SK-N-SH (cell line): ENCODE measurements around the gene PTPN4. TPM values are rescaled to one million over a fixed set of nuclear protein-coding genes. Genes with fewer than 3 reads are reported as not detected.

Experiments
- CTCF ChIA-PET: fragments of 300-600, 350-600 bp; formaldehyde crosslinking; extraction: SDS; loops from one replicate; lab custom pipeline; 2021; lab: Yijun Ruan, JAX
- POLR2A ChIA-PET: fragments of 350-600 bp; sonication (Branson Sonifier 250); formaldehyde crosslinking; extraction: SDS; loops from one replicate; lab custom pipeline; 2020; ENCODE audit warnings: antibody characterized with exemption, inconsistent platforms; lab: Yijun Ruan, JAX
- DNase-seq: peaks from one replicate; pipeline ENCODE4 v3.0.0; 2012
- H2AFZ ChIP-seq: fragments of 200-600 bp; sonication (generic); 2 replicates; pipeline ENCODE4 v1.8.1; 2016; ENCODE audit warnings: antibody characterized with exemption, mild to moderate bottlenecking, low read depth
- H3F3A ChIP-seq: fragments of 200-600 bp; sonication (generic); replicated peaks from 2 replicates; pipeline ENCODE3; 2016; ENCODE audit warnings: antibody characterized with exemption, mild to moderate bottlenecking; ENCODE audit not compliant: insufficient read depth
- H3K27ac ChIP-seq, 2 experiments: fragments of 200-500 bp in 1 of 2; fragments of 200-600 bp in 1 of 2; sonication (Bioruptor generic) in 1 of 2; sonication (generic), shearing (Covaris generic) in 1 of 2; 2 replicates each; pipeline versions ENCODE4 v1.5.1 to v1.6.1; 2014 to 2016; ENCODE audit warnings: low read depth in 2 of 2, inconsistent platforms in 1 of 2, low read length in 1 of 2, mild to moderate bottlenecking in 1 of 2, mixed read lengths in 1 of 2
- H3K27me3 ChIP-seq: fragments of 200-600 bp; sonication (generic), shearing (Covaris generic); 2 replicates; pipeline ENCODE4 v1.6.1; 2016; ENCODE audit warnings: mixed run types; ENCODE audit not compliant: insufficient read depth
- H3K36me3 ChIP-seq, 2 experiments: fragments of 200-500 bp in 1 of 2; fragments of 200-600 bp in 1 of 2; sonication (Bioruptor generic) in 1 of 2; sonication (generic) in 1 of 2; replicated peaks in 1 of 2; 2 replicates each; pipeline versions ENCODE3 to v1.5.1; 2014 to 2016; ENCODE audit warnings: low read length in 1 of 2, mild to moderate bottlenecking in 1 of 2; ENCODE audit not compliant: insufficient read depth in 2 of 2, control insufficient read depth in 1 of 2
- H3K4me1 ChIP-seq, 2 experiments: fragments of 200-500 bp in 1 of 2; fragments of 200-600 bp in 1 of 2; sonication (Bioruptor generic) in 1 of 2; sonication (generic), shearing (Covaris generic) in 1 of 2; 2 replicates each; pipeline versions ENCODE4 v1.5.1 to v1.6.1; 2014 to 2016; ENCODE audit warnings: low read depth in 1 of 2, low read length in 1 of 2, mixed run types in 1 of 2; ENCODE audit not compliant: insufficient read depth in 2 of 2, control insufficient read depth in 1 of 2
- H3K4me2 ChIP-seq: fragments of 200-600 bp; sonication (generic), shearing (Covaris generic); 2 replicates; pipeline ENCODE4 v1.6.1; 2017; ENCODE audit warnings: mixed run types
- H3K4me3 ChIP-seq, 2 experiments: fragments of 200-500 bp in 1 of 2; fragments of 200-600 bp in 1 of 2; sonication (Bioruptor generic) in 1 of 2; sonication (generic), shearing (Covaris generic) in 1 of 2; 2 replicates each; pipeline versions ENCODE4 v1.5.1 to v1.8.1; 2014 to 2016; ENCODE audit warnings: low read depth in 2 of 2, inconsistent platforms in 1 of 2, low read length in 1 of 2, mild to moderate bottlenecking in 1 of 2, mixed read lengths in 1 of 2, moderate library complexity in 1 of 2
- H3K79me2 ChIP-seq: fragments of 200-600 bp; sonication (generic); 2 replicates; pipeline ENCODE4 v1.8.1; 2017; ENCODE audit warnings: mild to moderate bottlenecking; ENCODE audit not compliant: insufficient read depth
- H3K9ac ChIP-seq: fragments of 200-600 bp; sonication (generic); 2 replicates; pipeline ENCODE4 v1.6.1; 2017; ENCODE audit warnings: mixed run types
- H3K9me2 ChIP-seq: fragments of 200-600 bp; sonication (generic); 2 replicates; pipeline ENCODE4 v1.6.1; 2017; ENCODE audit warnings: mixed run types
- H3K9me3 ChIP-seq: fragments of 200-600 bp; sonication (generic); 2 replicates; pipeline ENCODE4 v1.6.1; 2017; ENCODE audit warnings: mixed run types, mild to moderate bottlenecking, moderate library complexity
- H4K20me1 ChIP-seq: fragments of 200-600 bp; sonication (generic); 2 replicates; pipeline ENCODE4 v1.6.1; 2017; ENCODE audit warnings: mild to moderate bottlenecking, mixed run types; ENCODE audit not compliant: insufficient read depth
- CHD2 ChIP-seq: fragments of 150-350 bp; IDR thresholded peaks from 2 replicates; pipeline ENCODE4 v1.6.1; 2018; ENCODE audit warnings: low read length; ENCODE audit not compliant: partially characterized antibody
- ELF1 ChIP-seq: IDR thresholded peaks from 2 replicates; pipeline ENCODE4 v1.4.0; 2012
- EP300 ChIP-seq, 2 experiments: IDR thresholded peaks; 2 replicates each; pipeline versions ENCODE4 v1.4.0 to v1.6.1; 2012; ENCODE audit warnings: borderline replicate concordance in 1 of 2, low read depth in 1 of 2, low read length in 1 of 2
- GABPA ChIP-seq: IDR thresholded peaks from 2 replicates; pipeline ENCODE4 v1.4.0; 2012; ENCODE audit warnings: low read depth, mild to moderate bottlenecking
- GATA2 ChIP-seq: sonication (generic); formaldehyde crosslinking; IDR thresholded peaks from 2 replicates; pipeline ENCODE4 v1.5.0; 2020; ENCODE audit warnings: mild to moderate bottlenecking, missing genetic modification reagents
- MEF2A ChIP-seq: IDR thresholded peaks from 2 replicates; pipeline ENCODE4 v1.4.0; 2012; ENCODE audit warnings: low read depth, borderline replicate concordance
- NFIC ChIP-seq: IDR thresholded peaks from 2 replicates; pipeline ENCODE4 v1.4.0; 2012; ENCODE audit warnings: borderline replicate concordance
- NRF1 ChIP-seq: IDR thresholded peaks from 2 replicates; pipeline ENCODE4 v1.6.1; 2012; ENCODE audit warnings: low read depth, mild to moderate bottlenecking, low read length
- PBX3 ChIP-seq: IDR thresholded peaks from 2 replicates; pipeline ENCODE4; 2012
- REST ChIP-seq: IDR thresholded peaks from 2 replicates; pipeline ENCODE4 v1.6.1; 2012; ENCODE audit warnings: mild to moderate bottlenecking, low read depth, low read length, moderate library complexity
- RFX5 ChIP-seq: IDR thresholded peaks from 2 replicates; pipeline ENCODE4 v1.6.1; 2012; ENCODE audit warnings: mild to moderate bottlenecking, improper control_type of control experiment, low read length
- SIN3A ChIP-seq: IDR thresholded peaks from 2 replicates; pipeline ENCODE4 v1.6.1; 2012; ENCODE audit warnings: low read depth, mild to moderate bottlenecking, low read length, moderate library complexity, borderline replicate concordance
- TAF1 ChIP-seq: IDR thresholded peaks from 2 replicates; pipeline ENCODE4 v1.6.1; 2012; ENCODE audit warnings: low read depth, mild to moderate bottlenecking, low read length, moderate library complexity, borderline replicate concordance
- TCF12 ChIP-seq: IDR thresholded peaks from 2 replicates; pipeline ENCODE4 v1.4.0; 2012
- TEAD4 ChIP-seq: IDR thresholded peaks from 2 replicates; pipeline ENCODE4 v1.4.0; 2012; ENCODE audit warnings: mild to moderate bottlenecking, borderline replicate concordance; ENCODE audit not compliant: insufficient read depth
- USF1 ChIP-seq: IDR thresholded peaks from 2 replicates; pipeline ENCODE4 v1.4.0; 2012; ENCODE audit warnings: low read depth, borderline replicate concordance
- YY1 ChIP-seq: IDR thresholded peaks from 2 replicates; pipeline ENCODE4 v1.4.0; 2012; ENCODE audit warnings: low read depth, mild to moderate bottlenecking
- WGBS: methylation state at CpG from one replicate; pipeline ENCODE4 v1.1.6; 2017; ENCODE audit warnings: low lambda C conversion rate; 5-methylcytosine and 5-hydroxymethylcytosine counted together
- polyA plus RNA-seq, 3 experiments: library from polyadenylated mRNA; depleted of rRNA; stranded (reverse); fragments of >200 nt; gene quantifications; 2 replicates each; pipeline ENCODE4 v1.2.3, GENCODE V29; 2012
- TF ChIP-seq, protein P1 (sequence below): IDR thresholded peaks from 2 replicates; pipeline ENCODE4 v1.4.0; 2012; ENCODE audit warnings: low read depth
- TF ChIP-seq, protein P2 (sequence below): IDR thresholded peaks from 2 replicates; pipeline ENCODE4 v1.4.0; 2012; ENCODE audit warnings: low read depth, borderline replicate concordance

PTPN4 gene
- polyA plus RNA-seq, 1 of the 3 experiments (the other 2 are of a cell fraction): 6.2 TPM

DNA sequence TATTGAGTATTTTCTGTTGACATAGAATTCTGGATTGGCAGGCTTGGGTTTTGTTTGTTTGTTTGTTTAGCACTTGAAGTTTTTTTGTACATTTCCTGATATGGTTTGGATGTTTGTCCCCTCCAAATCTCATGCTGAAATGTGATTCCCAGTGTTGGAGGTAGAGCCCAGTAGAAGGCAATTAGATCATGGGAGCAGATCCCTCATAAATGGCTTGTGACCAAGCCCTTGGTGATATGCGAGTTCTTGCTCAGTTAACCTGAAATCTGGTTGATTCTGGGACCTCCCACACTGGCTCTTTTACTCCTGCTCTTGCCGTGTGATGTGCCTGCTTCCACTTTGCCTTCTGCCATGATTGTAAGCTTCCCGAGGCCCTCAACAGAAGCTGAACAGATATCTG lies 98.0 kb downstream of the PTPN4 start:
- 100% methylated on average over 1 of the region's 3 CpGs for WGBS
- Histone ChIP-seq H3K79me2 (peaks cover 3% of the 10 kb centered on the region; the same call in 1 of the 2 replicates), H3K4me2 (no peak overlapping the region), H2AFZ (no peak overlapping the region), H3K9me3 (peaks cover 6% of the 10 kb centered on the region), H4K20me1 (no peaks in the 10 kb centered on the region), H3K4me3 (no peak overlapping the region), H3K4me1 (no peaks in the 10 kb centered on the region), H3F3A (no peaks in the 10 kb centered on the region), H3K9me2 (no peaks in the 10 kb centered on the region), H3K9ac (no peak overlapping the region), H3K27me3 (no peaks in the 10 kb centered on the region), H3K36me3 (peaks cover 1 to 4% of the 10 kb centered on the region in 2 experiments), H3K27ac (no peak overlapping the region)
- DNase-seq: no peak
- ChIA-PET POLR2A (no interaction called here), CTCF (no interaction called here)
- no peak for TF ChIP-seq YY1
- TF ChIP-seq GABPA: no peak
- TF ChIP-seq NRF1: no peak
- TF ChIP-seq CHD2: no peak
- TF ChIP-seq PBX3: no peak

DNA sequence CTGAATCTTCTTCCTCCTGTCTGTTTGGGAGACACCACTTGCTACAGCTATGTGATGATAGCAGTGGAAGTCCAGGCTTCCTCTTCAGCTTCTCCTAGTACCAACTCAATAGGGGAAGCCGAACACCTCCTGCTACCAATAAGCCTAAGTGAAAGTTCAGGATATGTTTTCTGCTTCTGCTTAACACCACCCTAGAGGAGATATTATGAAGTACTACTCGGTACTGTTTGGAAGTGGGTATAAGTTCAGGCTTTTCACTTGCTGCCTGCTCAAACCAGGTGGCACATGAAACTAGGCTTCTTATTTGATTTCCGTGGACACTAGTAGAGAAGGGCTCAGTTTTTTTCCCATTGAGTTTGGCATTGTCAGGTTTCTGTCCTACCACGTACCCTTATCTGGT lies 99.8 kb downstream of the PTPN4 start:
- Histone ChIP-seq H2AFZ (no peak overlapping the region), H3K4me2 (no peak overlapping the region), H3K9me3 (no peaks in the 10 kb centered on the region), H3K9me2 (no peaks in the 10 kb centered on the region), H3K4me3 (no peak overlapping the region), H3K36me3 (peaks cover 8 to 15% of the 10 kb centered on the region in 2 experiments), H3K4me1 (no peaks in the 10 kb centered on the region), H3F3A (no peaks in the 10 kb centered on the region), H3K9ac (no peak overlapping the region), H4K20me1 (no peaks in the 10 kb centered on the region), H3K27ac (no peak overlapping the region), H3K27me3 (no peaks in the 10 kb centered on the region), H3K79me2 (no peaks in the 10 kb centered on the region)
- DNase-seq: no peak
- ChIA-PET CTCF (interaction anchor here (1.1 kb wide), 2 partner anchors 16 to 30 kb away, joined by 3 read pairs; no protein-coding TSS in a partner anchor), POLR2A (no interaction called here)
- WGBS: 77% methylated on average over 4 of the region's 4 CpGs
- TF ChIP-seq SIN3A (no peak), ELF1 (no peak), NRF1 (no peak), EP300 (IDR thresholded peaks at IDR 0.05; ENCODE audit: borderline replicate concordance in 1 of 2, low read depth in 1 of 2, low read length in 1 of 2) (no peak), TCF12 (no peak), MEF2A (no peak), PBX3 (no peak), GATA2 (CRISPR knock-in tag) (no peak), TEAD4 (no peak), GABPA (no peak), REST (no peak), NFIC (no peak), USF1 (no peak), YY1 (no peak), TAF1 (no peak), RFX5 (no peak)
- TF ChIP-seq, protein P1, sequence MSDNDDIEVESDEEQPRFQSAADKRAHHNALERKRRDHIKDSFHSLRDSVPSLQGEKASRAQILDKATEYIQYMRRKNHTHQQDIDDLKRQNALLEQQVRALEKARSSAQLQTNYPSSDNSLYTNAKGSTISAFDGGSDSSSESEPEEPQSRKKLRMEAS: no peak
- TF ChIP-seq, protein P2, sequence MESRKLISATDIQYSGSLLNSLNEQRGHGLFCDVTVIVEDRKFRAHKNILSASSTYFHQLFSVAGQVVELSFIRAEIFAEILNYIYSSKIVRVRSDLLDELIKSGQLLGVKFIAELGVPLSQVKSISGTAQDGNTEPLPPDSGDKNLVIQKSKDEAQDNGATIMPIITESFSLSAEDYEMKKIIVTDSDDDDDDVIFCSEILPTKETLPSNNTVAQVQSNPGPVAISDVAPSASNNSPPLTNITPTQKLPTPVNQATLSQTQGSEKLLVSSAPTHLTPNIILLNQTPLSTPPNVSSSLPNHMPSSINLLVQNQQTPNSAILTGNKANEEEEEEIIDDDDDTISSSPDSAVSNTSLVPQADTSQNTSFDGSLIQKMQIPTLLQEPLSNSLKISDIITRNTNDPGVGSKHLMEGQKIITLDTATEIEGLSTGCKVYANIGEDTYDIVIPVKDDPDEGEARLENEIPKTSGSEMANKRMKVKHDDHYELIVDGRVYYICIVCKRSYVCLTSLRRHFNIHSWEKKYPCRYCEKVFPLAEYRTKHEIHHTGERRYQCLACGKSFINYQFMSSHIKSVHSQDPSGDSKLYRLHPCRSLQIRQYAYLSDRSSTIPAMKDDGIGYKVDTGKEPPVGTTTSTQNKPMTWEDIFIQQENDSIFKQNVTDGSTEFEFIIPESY: no peak
